ENCODE data around the gene PLSCR3. TPM values are rescaled to one million over a fixed set of nuclear protein-coding genes. Genes with fewer than 3 reads are reported as not detected.

Gene PLSCR3
- total RNA-seq, 2 experiments from 2014 or later, result 66.3 to 70.3 TPM

- peak overlapping the region; percentile 65 for H3K27ac Mint-ChIP-seq
- H3K9me3 Mint-ChIP-seq, result no peaks in the 10 kb centered on the region
- H3K4me3 Mint-ChIP-seq, result no peak overlapping the region
- POLR2A ChIA-PET, result interaction anchor here (0.8 to 1.4 kb wide), 3 partner anchors 10 to 46 kb away, joined by 3 to 7 read pairs (median 3); no protein-coding TSS in a partner anchor
- H3K4me1 ChIP-seq (ENCODE audit: insufficient read depth, low read length), result peaks cover 63% of the 10 kb centered on the region
- intact Hi-C loops (cut with DNase I, micrococcal nuclease), result no loop called here
- no peaks in the 10 kb centered on the region for H3K27me3 ChIP-seq (ENCODE audit: control insufficient read depth in 1 of 2, insufficient read depth in 2 of 2, low read length in 2 of 2)
- ATAC-seq (ENCODE audit: poor library complexity) (no peak), DNase-seq (no peak)
- H3K4me1 Mint-ChIP-seq (ENCODE audit: low read depth), result peaks cover 30% of the 10 kb centered on the region
- H3K4me3 ChIP-seq (ENCODE audit: low read length), result no peak overlapping the region
- H3K36me3 ChIP-seq (ENCODE audit: insufficient read depth, low read length), result peaks cover 89% of the 10 kb centered on the region
- no peak overlapping the region for H3K27ac ChIP-seq (ENCODE audit: low read depth in 1 of 2, low read length in 2 of 2)
- CTCF ChIA-PET, result interaction anchor here (0.9 kb wide), 1 partner anchor 14 kb away, joined by 3 read pairs; no protein-coding TSS in a partner anchor
- TF ChIP-seq, protein P1, sequence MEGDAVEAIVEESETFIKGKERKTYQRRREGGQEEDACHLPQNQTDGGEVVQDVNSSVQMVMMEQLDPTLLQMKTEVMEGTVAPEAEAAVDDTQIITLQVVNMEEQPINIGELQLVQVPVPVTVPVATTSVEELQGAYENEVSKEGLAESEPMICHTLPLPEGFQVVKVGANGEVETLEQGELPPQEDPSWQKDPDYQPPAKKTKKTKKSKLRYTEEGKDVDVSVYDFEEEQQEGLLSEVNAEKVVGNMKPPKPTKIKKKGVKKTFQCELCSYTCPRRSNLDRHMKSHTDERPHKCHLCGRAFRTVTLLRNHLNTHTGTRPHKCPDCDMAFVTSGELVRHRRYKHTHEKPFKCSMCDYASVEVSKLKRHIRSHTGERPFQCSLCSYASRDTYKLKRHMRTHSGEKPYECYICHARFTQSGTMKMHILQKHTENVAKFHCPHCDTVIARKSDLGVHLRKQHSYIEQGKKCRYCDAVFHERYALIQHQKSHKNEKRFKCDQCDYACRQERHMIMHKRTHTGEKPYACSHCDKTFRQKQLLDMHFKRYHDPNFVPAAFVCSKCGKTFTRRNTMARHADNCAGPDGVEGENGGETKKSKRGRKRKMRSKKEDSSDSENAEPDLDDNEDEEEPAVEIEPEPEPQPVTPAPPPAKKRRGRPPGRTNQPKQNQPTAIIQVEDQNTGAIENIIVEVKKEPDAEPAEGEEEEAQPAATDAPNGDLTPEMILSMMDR (IDR thresholded peaks at IDR 0.05), result no peak
- H3K27me3 Mint-ChIP-seq, result no peaks in the 10 kb centered on the region
- no peaks in the 10 kb centered on the region for H3K9me3 ChIP-seq (ENCODE audit: control insufficient read depth in 1 of 2, insufficient read depth in 1 of 2, low read length in 2 of 2)
- peaks cover 81% of the 10 kb centered on the region for H3K36me3 Mint-ChIP-seq (ENCODE audit: low read depth)
These were observed 52.5 kb downstream of the PLSCR3 start for GRCh38 chr17:7341842-7342241.

- peak overlapping the region; percentile 57 for H3K27ac Mint-ChIP-seq
- POLR2A ChIA-PET, result interaction anchor here (1.1 to 2.5 kb wide), 2 partner anchors 10 to 98 kb away, joined by 3 to 9 read pairs; partner anchors contain the start of gene GABARAP
- Histone ChIP-seq H3K4me3 (ENCODE audit: low read length) (no peak overlapping the region), H3K36me3 (ENCODE audit: insufficient read depth, low read length) (peaks cover 72% of the 10 kb centered on the region), H3K27ac (ENCODE audit: low read depth in 1 of 2, low read length in 2 of 2) (no peak overlapping the region), H3K27me3 (ENCODE audit: control insufficient read depth in 1 of 2, insufficient read depth in 2 of 2, low read length in 2 of 2) (no peaks in the 10 kb centered on the region), H3K9me3 (ENCODE audit: control insufficient read depth in 1 of 2, insufficient read depth in 1 of 2, low read length in 2 of 2) (no peaks in the 10 kb centered on the region), H3K4me1 (ENCODE audit: insufficient read depth, low read length) (peaks cover 69% of the 10 kb centered on the region)
- H3K9me3 Mint-ChIP-seq, result no peaks in the 10 kb centered on the region
- DNase-seq (no peak), ATAC-seq (ENCODE audit: poor library complexity) (no peak)
- H3K4me3 Mint-ChIP-seq, result peak overlapping the region; percentile 21
- TF ChIP-seq, protein P1 (IDR thresholded peaks at IDR 0.05), result no peak
- CTCF ChIA-PET, result no interaction called here
- peaks cover 80% of the 10 kb centered on the region for H3K36me3 Mint-ChIP-seq (ENCODE audit: low read depth)
- H3K27me3 Mint-ChIP-seq, result no peaks in the 10 kb centered on the region
- peaks cover 38% of the 10 kb centered on the region for H3K4me1 Mint-ChIP-seq (ENCODE audit: low read depth)
- intact Hi-C loops (cut with DNase I, micrococcal nuclease), result no loop called here
These were observed 54.1 kb downstream of the PLSCR3 start for GRCh38 chr17:7340179-7340578.

Other genes starting within 250 kb of the PLSCR3 start
- under 1 TPM; 0.64 to 0.85 TPM for gene ASGR1, start 215.2 kb downstream of the PLSCR3 start, total RNA-seq
- 10 to 100 TPM; 10.2 to 11.0 TPM for gene DLG4, start 174.7 kb downstream of the PLSCR3 start, total RNA-seq
- 100 to 1,000 TPM; 237 to 257 TPM for gene ACADVL, start 174.6 kb downstream of the PLSCR3 start, total RNA-seq
- 10 to 100 TPM; 40.9 to 41.3 TPM for gene DVL2, start 160.0 kb downstream of the PLSCR3 start, total RNA-seq
- gene PHF23, start 155.1 kb downstream of the PLSCR3 start, total RNA-seq, result 1 to 10 TPM; 4.5 to 5.1 TPM
- 100 to 1,000 TPM; 182 to 195 TPM for gene GABARAP, start 152.1 kb downstream of the PLSCR3 start, total RNA-seq
- 10 to 100 TPM; 79.3 to 80.7 TPM for gene CTDNEP1, start 142.8 kb downstream of the PLSCR3 start, total RNA-seq
- gene ELP5, start 142.3 kb downstream of the PLSCR3 start, total RNA-seq, result 10 to 100 TPM; 20.1 to 21.3 TPM
- 1 to 10 TPM; 1.1 to 1.2 TPM for gene CLDN7, start 132.0 kb downstream of the PLSCR3 start, total RNA-seq
- gene SLC2A4, start 112.8 kb downstream of the PLSCR3 start, total RNA-seq, result not detected
- gene YBX2, start 99.9 kb downstream of the PLSCR3 start, total RNA-seq, result under 1 TPM in 1 of 2 experiments, not detected in 1; 0.56 TPM
- gene EIF5A, start 86.9 kb downstream of the PLSCR3 start, total RNA-seq, result 100 to 1,000 TPM; 471 to 480 TPM
- 100 to 1,000 TPM; 122 to 140 TPM for gene GPS2, start 79.2 kb downstream of the PLSCR3 start, total RNA-seq
- gene NEURL4, start 65.2 kb downstream of the PLSCR3 start, total RNA-seq, result 10 to 100 TPM; 29.0 to 30.8 TPM
- 100 to 1,000 TPM; 565 to 575 TPM for gene ACAP1, start 58.0 kb downstream of the PLSCR3 start, total RNA-seq
- 1 to 10 TPM; 1.3 to 1.6 TPM for gene KCTD11, start 42.4 kb downstream of the PLSCR3 start, total RNA-seq
- not detected for gene TMEM95, start 39.4 kb downstream of the PLSCR3 start, total RNA-seq
- 10 to 100 TPM; 11.0 to 12.4 TPM for gene TNK1, start 13.4 kb downstream of the PLSCR3 start, total RNA-seq
- gene TMEM256, start 9.6 kb upstream of the PLSCR3 start, total RNA-seq, result 10 to 100 TPM; 29.0 to 29.4 TPM
- gene NLGN2, start 13.3 kb upstream of the PLSCR3 start, total RNA-seq, result 1 to 10 TPM; 7.6 to 8.4 TPM
- gene SPEM1, start 25.8 kb upstream of the PLSCR3 start, total RNA-seq, result not detected
- not detected for gene SPEM2, start 31.1 kb upstream of the PLSCR3 start, total RNA-seq
- gene SPEM3, start 34.3 kb upstream of the PLSCR3 start, total RNA-seq, result not detected
- gene TMEM102, start 40.9 kb upstream of the PLSCR3 start, total RNA-seq, result 1 to 10 TPM; 6.8 to 7.1 TPM
- 1 to 10 TPM; 1.5 to 1.7 TPM for gene FGF11, start 45.0 kb upstream of the PLSCR3 start, total RNA-seq
- 1 to 10 TPM; 1.6 to 2.2 TPM for gene CHRNB1, start 50.5 kb upstream of the PLSCR3 start, total RNA-seq
- 10 to 100 TPM; 55.1 to 55.6 TPM for gene ZBTB4, start 85.1 kb upstream of the PLSCR3 start, total RNA-seq
- gene SLC35G6, start 86.9 kb upstream of the PLSCR3 start, total RNA-seq, result under 1 TPM in 1 of 2 experiments, not detected in 1; 0.17 TPM
- gene POLR2A, start 89.8 kb upstream of the PLSCR3 start, total RNA-seq, result 100 to 1,000 TPM; 491 to 501 TPM
- 10 to 100 TPM; 17.0 to 19.1 TPM for gene TNFSF12, start 154.5 kb upstream of the PLSCR3 start, total RNA-seq
- 1 to 10 TPM; 1.1 to 1.7 TPM for gene TNFSF13, start 164.2 kb upstream of the PLSCR3 start, total RNA-seq
- gene SENP3, start 167.4 kb upstream of the PLSCR3 start, total RNA-seq, result 10 to 100 TPM; 27.7 to 28.9 TPM
- under 1 TPM; 0.33 to 0.95 TPM for gene CD68, start 185.1 kb upstream of the PLSCR3 start, total RNA-seq
- 10 to 100 TPM; 12.0 to 12.9 TPM for gene MPDU1, start 189.3 kb upstream of the PLSCR3 start, total RNA-seq
- gene SOX15, start 195.6 kb upstream of the PLSCR3 start, total RNA-seq, result under 1 TPM in 1 of 2 experiments, not detected in 1; 0.30 TPM
- gene FXR2, start 220.4 kb upstream of the PLSCR3 start, total RNA-seq, result 10 to 100 TPM; 20.6 to 22.5 TPM
- 10 to 100 TPM; 55.7 to 60.3 TPM for gene SAT2, start 233.3 kb upstream of the PLSCR3 start, total RNA-seq
- not detected for gene SHBG, start 235.6 kb upstream of the PLSCR3 start, total RNA-seq

Data from CD4-positive, alpha-beta T cell (primary cell).